Endothelial cell (in vitro differentiated cells): ENCODE results near the gene CAMTA1. TPM values are rescaled to one million over a fixed set of nuclear protein-coding genes. Genes with fewer than 3 reads are reported as not detected.

Experiments used
- DNase-seq: peaks from one replicate; pipeline ENCODE4 v3.0.0; 2021; ENCODE audit warnings: low spot score
- H3K27ac Mint-ChIP-seq: one replicate; pipeline ENCODE4 v1.8.0; 2021; ENCODE audit warnings: mixed read lengths, inconsistent platforms; ENCODE audit not compliant: unreplicated experiment
- H3K27me3 Mint-ChIP-seq: one replicate; pipeline ENCODE4 v1.8.0; 2021; ENCODE audit warnings: mild to moderate bottlenecking, moderate library complexity, mixed read lengths, inconsistent platforms; ENCODE audit not compliant: unreplicated experiment
- H3K36me3 Mint-ChIP-seq: one replicate; pipeline ENCODE4 v1.8.0; 2021; ENCODE audit warnings: mild to moderate bottlenecking, low read depth, mixed read lengths, inconsistent platforms; ENCODE audit not compliant: unreplicated experiment
- H3K4me1 Mint-ChIP-seq: one replicate; pipeline ENCODE4 v1.8.0; 2021; ENCODE audit warnings: mild to moderate bottlenecking, mixed read lengths, inconsistent platforms; ENCODE audit not compliant: unreplicated experiment
- H3K4me3 Mint-ChIP-seq: one replicate; pipeline ENCODE4 v1.8.0; 2021; ENCODE audit warnings: mild to moderate bottlenecking, mixed read lengths, inconsistent platforms; ENCODE audit not compliant: unreplicated experiment
- H3K9me3 Mint-ChIP-seq: one replicate; pipeline ENCODE4 v1.8.0; 2021; ENCODE audit warnings: mixed read lengths, inconsistent platforms; ENCODE audit not compliant: unreplicated experiment
- total RNA-seq: library from RNA; stranded (reverse); fragmentation: NEBNext Ultra II Directional; extraction: Animal tissue kit (Norgen Biotek cat#: 25700); gene quantifications from one replicate; pipeline ENCODE4 v1.2.1, GENCODE V29; 2021; ENCODE audit not compliant: unreplicated experiment
- TF ChIP-seq, protein P1 (sequence below): fragments of 200-600 bp; sonication (generic); IDR thresholded peaks from one replicate; pipeline ENCODE4 v1.5.0; 2021; ENCODE audit warnings: antibody characterized with exemption; ENCODE audit not compliant: unreplicated experiment

The CAMTA1 gene
- total RNA-seq, 1 donor from 2014 or later: 87.3 TPM

DNA sequence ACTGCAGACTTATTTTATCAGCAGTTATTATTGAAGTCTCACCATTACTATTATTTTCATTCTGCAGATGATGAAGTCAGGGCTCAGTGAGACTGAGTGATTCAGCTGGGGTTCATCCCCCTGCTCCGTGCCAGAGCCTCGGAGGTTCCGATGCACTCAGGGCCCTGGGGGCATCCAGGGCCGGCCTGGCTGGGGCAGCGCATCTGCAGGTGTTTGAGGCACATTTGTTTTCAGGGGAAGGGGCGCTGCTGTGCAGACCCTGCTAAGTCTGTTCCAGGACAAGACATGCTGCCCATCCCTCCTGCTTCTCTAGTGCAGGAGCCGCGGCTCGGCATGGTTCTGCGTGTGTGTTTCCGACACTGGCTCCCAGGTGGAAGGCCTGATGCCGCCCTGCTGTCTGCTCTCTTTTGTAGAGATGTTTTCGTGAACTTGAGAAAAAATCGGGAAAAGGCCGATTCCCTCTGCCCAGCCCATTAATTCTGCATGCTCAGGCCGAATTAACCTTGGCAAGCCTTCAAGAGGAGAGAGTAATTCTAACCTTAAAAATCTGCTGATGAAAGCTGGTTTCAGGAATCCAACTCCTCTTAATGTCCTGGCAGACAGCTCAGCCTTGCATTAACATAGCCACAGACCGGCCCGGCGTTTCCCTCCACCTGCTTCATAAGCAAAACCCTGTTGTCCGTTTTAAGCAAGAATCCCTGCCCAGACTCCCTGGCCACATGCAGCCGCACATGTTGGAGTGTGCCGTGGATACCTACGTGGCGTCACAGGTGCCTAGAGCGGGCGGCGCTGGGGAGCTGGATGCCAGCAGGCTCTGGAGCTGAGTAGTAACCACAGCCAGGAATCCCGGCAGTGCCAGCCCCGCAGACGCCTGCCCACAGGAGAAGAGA is 669.9 kb downstream of the CAMTA1 start:
- Mint-ChIP-seq H3K9me3 (no peaks in the 10 kb centered on the region), H3K36me3 (peaks cover under 1% of the 10 kb centered on the region), H3K4me1 (peaks cover 8% of the 10 kb centered on the region), H3K27me3 (peaks cover 3% of the 10 kb centered on the region), H3K4me3 (no peak overlapping the region), H3K27ac (no peak overlapping the region)
- TF ChIP-seq, protein P1, sequence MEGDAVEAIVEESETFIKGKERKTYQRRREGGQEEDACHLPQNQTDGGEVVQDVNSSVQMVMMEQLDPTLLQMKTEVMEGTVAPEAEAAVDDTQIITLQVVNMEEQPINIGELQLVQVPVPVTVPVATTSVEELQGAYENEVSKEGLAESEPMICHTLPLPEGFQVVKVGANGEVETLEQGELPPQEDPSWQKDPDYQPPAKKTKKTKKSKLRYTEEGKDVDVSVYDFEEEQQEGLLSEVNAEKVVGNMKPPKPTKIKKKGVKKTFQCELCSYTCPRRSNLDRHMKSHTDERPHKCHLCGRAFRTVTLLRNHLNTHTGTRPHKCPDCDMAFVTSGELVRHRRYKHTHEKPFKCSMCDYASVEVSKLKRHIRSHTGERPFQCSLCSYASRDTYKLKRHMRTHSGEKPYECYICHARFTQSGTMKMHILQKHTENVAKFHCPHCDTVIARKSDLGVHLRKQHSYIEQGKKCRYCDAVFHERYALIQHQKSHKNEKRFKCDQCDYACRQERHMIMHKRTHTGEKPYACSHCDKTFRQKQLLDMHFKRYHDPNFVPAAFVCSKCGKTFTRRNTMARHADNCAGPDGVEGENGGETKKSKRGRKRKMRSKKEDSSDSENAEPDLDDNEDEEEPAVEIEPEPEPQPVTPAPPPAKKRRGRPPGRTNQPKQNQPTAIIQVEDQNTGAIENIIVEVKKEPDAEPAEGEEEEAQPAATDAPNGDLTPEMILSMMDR: no peak
- no peak for DNase-seq

DNA sequence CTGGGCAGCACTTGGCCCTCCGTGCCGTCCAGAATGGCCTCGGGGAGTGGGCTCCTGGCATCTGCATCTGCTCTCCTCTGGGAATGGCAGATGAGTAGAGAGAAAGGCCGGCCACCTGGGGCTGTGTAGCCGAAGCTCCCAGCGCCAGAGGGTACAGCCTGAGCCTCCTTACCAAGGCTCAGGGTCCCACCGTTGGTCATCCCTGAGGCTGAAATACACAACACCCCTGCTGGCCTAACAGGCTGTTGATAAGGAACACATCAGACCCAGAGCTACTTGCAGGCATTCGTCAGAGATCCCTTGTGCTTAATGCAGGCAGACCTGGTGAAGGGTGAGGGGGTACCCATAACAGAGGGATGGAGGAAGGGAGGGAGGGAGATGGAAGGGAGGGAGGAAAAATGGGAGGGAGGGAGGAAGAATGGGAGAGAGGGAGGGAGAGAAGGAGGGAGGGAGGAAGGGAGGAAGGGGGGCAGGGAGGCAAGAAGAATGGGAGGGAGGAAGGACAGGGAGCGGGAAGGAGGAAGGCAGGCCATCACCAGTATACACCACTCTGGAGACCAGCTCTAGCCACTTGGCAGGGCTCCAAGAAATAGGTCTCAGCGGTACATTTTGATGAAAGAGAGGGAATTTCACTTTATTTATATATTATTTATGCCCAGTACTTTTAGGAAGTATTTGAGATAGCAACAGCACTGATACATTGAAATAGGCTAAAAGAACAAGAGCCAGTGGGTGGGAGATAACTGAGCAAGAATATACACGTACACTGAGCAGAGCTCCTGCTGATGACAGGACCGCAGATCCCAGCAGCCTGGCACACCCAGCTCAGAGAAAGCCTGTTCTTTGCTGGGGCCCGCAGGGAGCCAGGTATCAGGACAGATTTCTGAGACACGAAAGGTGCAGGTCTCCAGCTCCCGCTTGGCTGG is 670.8 kb downstream of the CAMTA1 start:
- TF ChIP-seq, protein P1: no peak
- Mint-ChIP-seq H3K9me3 (no peaks in the 10 kb centered on the region), H3K27me3 (peaks cover 3% of the 10 kb centered on the region), H3K4me3 (no peak overlapping the region), H3K27ac (no peak overlapping the region), H3K4me1 (peaks cover 8% of the 10 kb centered on the region), H3K36me3 (no peaks in the 10 kb centered on the region)
- no peak for DNase-seq

DNA sequence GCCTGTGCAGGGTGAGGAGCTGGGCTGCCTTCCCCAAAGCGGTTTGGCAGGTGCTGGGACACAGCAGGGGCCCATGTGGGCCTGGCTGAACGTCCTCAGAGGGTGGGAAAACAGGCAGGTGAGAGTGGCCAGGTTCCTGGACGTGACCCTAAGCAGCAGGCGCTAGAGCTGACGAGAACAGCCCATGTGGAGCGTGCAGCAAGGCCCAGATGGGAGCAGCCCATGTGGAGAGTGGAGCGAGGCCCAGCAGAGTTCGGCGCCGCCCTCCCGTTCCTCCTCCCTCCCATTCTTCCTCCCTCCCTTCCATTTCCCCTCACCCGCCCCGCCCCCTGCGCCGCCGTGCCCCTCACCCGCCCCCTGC is 671.4 kb downstream of the CAMTA1 start:
- Mint-ChIP-seq H3K27me3 (peaks cover 3% of the 10 kb centered on the region), H3K9me3 (no peaks in the 10 kb centered on the region), H3K27ac (no peak overlapping the region), H3K4me3 (no peak overlapping the region), H3K36me3 (no peaks in the 10 kb centered on the region), H3K4me1 (peaks cover 8% of the 10 kb centered on the region)
- TF ChIP-seq, protein P1: no peak
- DNase-seq: no peak

DNA sequence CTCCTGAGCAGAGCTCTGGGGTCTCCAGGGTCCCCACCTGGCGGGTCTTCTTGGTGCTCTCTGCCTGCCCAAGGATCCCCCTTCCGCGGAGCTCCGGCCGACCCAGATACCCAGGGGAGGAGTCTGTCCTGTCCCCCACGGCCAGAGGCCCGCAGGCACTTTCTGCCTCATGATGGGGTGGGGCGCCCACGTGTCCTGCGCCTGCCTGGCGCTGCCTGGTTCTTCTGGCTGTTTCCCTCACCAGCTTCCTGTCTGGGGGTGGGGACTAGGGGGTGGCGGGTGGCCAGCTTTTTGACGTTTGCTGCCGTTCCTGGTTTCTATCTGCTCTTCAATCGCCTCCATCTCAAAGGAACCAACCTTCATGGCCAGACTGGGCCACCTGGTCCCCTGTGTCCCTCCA is 672.6 kb downstream of the CAMTA1 start:
- no peak overlapping the region for H3K27ac Mint-ChIP-seq
- DNase-seq: no peak
- no peaks in the 10 kb centered on the region for H3K36me3 Mint-ChIP-seq
- TF ChIP-seq, protein P1: no peak
- H3K4me1 Mint-ChIP-seq: peaks cover 8% of the 10 kb centered on the region
- H3K9me3 Mint-ChIP-seq: no peaks in the 10 kb centered on the region
- peaks cover 3% of the 10 kb centered on the region for H3K27me3 Mint-ChIP-seq
- H3K4me3 Mint-ChIP-seq: no peak overlapping the region
